ENCODE data around the gene FBXO46.

The FBXO46 gene

GRCh38 chr19:45769821-45770191, 39.1 kb upstream of the FBXO46 start:
- ATAC-seq, result no peak
- TF ChIP-seq BACH2 (CRISPR knock-in tag; IDR thresholded peaks at IDR 0.05; ENCODE audit: borderline replicate concordance) (no peak), ARNTL (CRISPR knock-in tag; IDR thresholded peaks at IDR 0.05; ENCODE audit: borderline replicate concordance, low read depth) (no peak), TSHZ2 (CRISPR knock-in tag; IDR thresholded peaks at IDR 0.05) (no peak), ZNF70 (CRISPR knock-in tag; IDR thresholded peaks at IDR 0.05) (no peak), ZNF8 (CRISPR knock-in tag; IDR thresholded peaks at IDR 0.05) (no peak), RARB (CRISPR knock-in tag; IDR thresholded peaks at IDR 0.05) (no peak), ZNF565 (CRISPR knock-in tag; conservative IDR thresholded peaks at IDR 0.05; ENCODE audit: low read depth) (no peak), POU6F1 (CRISPR knock-in tag; IDR thresholded peaks at IDR 0.05; ENCODE audit: borderline replicate concordance, low read depth) (no peak)

GRCh38 chr19:45768984-45769782, 38.5 kb upstream of the FBXO46 start, which contains the start of gene SIX5:
Gene SIX5 (minus strand): TSS chr19:45769252. CDS start chr19:45768844, 408 bp downstream.
- ATAC-seq, result peak; percentile 70
- TF ChIP-seq RARB (CRISPR knock-in tag; IDR thresholded peaks at IDR 0.05) (no peak), ZNF70 (CRISPR knock-in tag; IDR thresholded peaks at IDR 0.05) (no peak), CSDC2 (CRISPR knock-in tag; IDR thresholded peaks at IDR 0.05) (no peak), ESRRG (CRISPR knock-in tag; IDR thresholded peaks at IDR 0.05) (no peak), ZFP3 (CRISPR knock-in tag; IDR thresholded peaks at IDR 0.05) (no peak), ZNF8 (CRISPR knock-in tag; IDR thresholded peaks at IDR 0.05) (no peak), TCF4 (CRISPR knock-in tag; IDR thresholded peaks at IDR 0.05; ENCODE audit: borderline replicate concordance) (peak; percentile 29; the same call in 1 of the 2 replicates), ZFP30 (CRISPR knock-in tag; IDR thresholded peaks at IDR 0.05) (no peak), CREB5 (CRISPR knock-in tag; IDR thresholded peaks at IDR 0.05; ENCODE audit: low read depth) (no peak), BACH2 (CRISPR knock-in tag; IDR thresholded peaks at IDR 0.05; ENCODE audit: borderline replicate concordance) (no peak), ARNTL (CRISPR knock-in tag; IDR thresholded peaks at IDR 0.05; ENCODE audit: borderline replicate concordance, low read depth) (no peak), TOX (CRISPR knock-in tag; IDR thresholded peaks at IDR 0.05; ENCODE audit: borderline replicate concordance) (peak; percentile 57; the same call in 1 of the 2 replicates), ZC3H10 (CRISPR knock-in tag; IDR thresholded peaks at IDR 0.05) (0 out of 2 replicates have a peak, but pooled peaks have one; percentile 14), OSR1 (CRISPR knock-in tag; IDR thresholded peaks at IDR 0.05) (no peak), PATZ1 (CRISPR knock-in tag; IDR thresholded peaks at IDR 0.05; ENCODE audit: borderline replicate concordance) (peak; percentile 91), GLIS3 (CRISPR knock-in tag; IDR thresholded peaks at IDR 0.05) (0 out of 2 replicates have a peak, but pooled peaks have one; percentile 7), POU6F1 (CRISPR knock-in tag; IDR thresholded peaks at IDR 0.05; ENCODE audit: borderline replicate concordance, low read depth) (no peak)

GRCh38 chr19:45768655-45768983, 37.9 kb upstream of the FBXO46 start:
- ATAC-seq, result no peak
- TF ChIP-seq ZNF565 (CRISPR knock-in tag; conservative IDR thresholded peaks at IDR 0.05; ENCODE audit: low read depth) (no peak), TOX (CRISPR knock-in tag; IDR thresholded peaks at IDR 0.05; ENCODE audit: borderline replicate concordance) (no peak), ZFP30 (CRISPR knock-in tag; IDR thresholded peaks at IDR 0.05) (no peak), CREB5 (CRISPR knock-in tag; IDR thresholded peaks at IDR 0.05; ENCODE audit: low read depth) (no peak), BACH2 (CRISPR knock-in tag; IDR thresholded peaks at IDR 0.05; ENCODE audit: borderline replicate concordance) (no peak), ESRRG (CRISPR knock-in tag; IDR thresholded peaks at IDR 0.05) (no peak), RARB (CRISPR knock-in tag; IDR thresholded peaks at IDR 0.05) (no peak), OSR1 (CRISPR knock-in tag; IDR thresholded peaks at IDR 0.05) (no peak), CSRNP3 (CRISPR knock-in tag; IDR thresholded peaks at IDR 0.05) (no peak), TCF4 (CRISPR knock-in tag; IDR thresholded peaks at IDR 0.05; ENCODE audit: borderline replicate concordance) (no peak), GLIS3 (CRISPR knock-in tag; IDR thresholded peaks at IDR 0.05) (no peak), SNAI2 (CRISPR knock-in tag; IDR thresholded peaks at IDR 0.05) (no peak)

Measured in SK-N-SH treated with all-trans-retinoic acid at 6 μM for 48 hours (cell line).